Mucosa of descending colon (tissue), 3 donors: Measurements from ENCODE around the gene CLCN1. TPM values are rescaled to one million over a fixed set of nuclear protein-coding genes. Genes with fewer than 3 reads are reported as not detected.

Experiments used
- ATAC-seq: fragments of 200-7000 bp; cut with Tn5 transposase; one replicate; pipeline ENCODE4 v1.9.1; 2020; ENCODE audit warnings: mild to moderate bottlenecking, moderate library complexity
- DNase-seq, 3 donors: peaks; one replicate each; pipeline ENCODE4 v3.0.0-alpha.2; 2020
- H3K36me3 ChIP-seq: fragments of 200-600 bp; one replicate; pipeline ENCODE4 v1.8.0; 2021; ENCODE audit warnings: low read depth, mild to moderate bottlenecking
- H3K4me1 ChIP-seq: fragments of 200-600 bp; one replicate; pipeline ENCODE4 v1.8.0; 2021; ENCODE audit warnings: low read depth, mild to moderate bottlenecking
- H3K4me3 ChIP-seq: fragments of 200-600 bp; one replicate; pipeline ENCODE4 v1.8.0; 2021; ENCODE audit warnings: mild to moderate bottlenecking
- H3K9me3 ChIP-seq: fragments of 200-600 bp; one replicate; pipeline ENCODE4 v1.8.0; 2021; ENCODE audit warnings: mild to moderate bottlenecking
- intact Hi-C, 2 donors: fragments of 100-400 bp; cut with DNase I in 1 of 2; cut with micrococcal nuclease in 1 of 2; formaldehyde crosslinking; loops; one replicate each; pipeline versions ENCODE4 v1.11.0 to v1.11.1; 2022; cut with DNase I, micrococcal nuclease
- total RNA-seq, 3 donors: library from RNA; stranded (reverse); fragmentation: NEBNext Ultra II Directional in 2 of 3; extraction: Animal tissue kit (Norgen Biotek cat#: 25700) in 2 of 3; gene quantifications; one replicate each; pipeline versions ENCODE4 v1.2.1 to v1.2.4, GENCODE V29; 2021 to 2023
- TF ChIP-seq, protein P1 (sequence below): fragments of 200-600 bp; IDR thresholded peaks from one replicate; pipeline ENCODE4 v1.8.0; 2022; ENCODE audit warnings: antibody characterized with exemption, mild to moderate bottlenecking
- donor health status: DM: no; HTN: no; CAD: no; lungs with moderate emphysema.
- donor health status: DM: no; HTN: no; CAD: no.
- donor health status: DM: no; HTN: yes; CAD: no.

CLCN1 gene
- total RNA-seq, 3 donors from 2014 or later = not detected

DNA sequence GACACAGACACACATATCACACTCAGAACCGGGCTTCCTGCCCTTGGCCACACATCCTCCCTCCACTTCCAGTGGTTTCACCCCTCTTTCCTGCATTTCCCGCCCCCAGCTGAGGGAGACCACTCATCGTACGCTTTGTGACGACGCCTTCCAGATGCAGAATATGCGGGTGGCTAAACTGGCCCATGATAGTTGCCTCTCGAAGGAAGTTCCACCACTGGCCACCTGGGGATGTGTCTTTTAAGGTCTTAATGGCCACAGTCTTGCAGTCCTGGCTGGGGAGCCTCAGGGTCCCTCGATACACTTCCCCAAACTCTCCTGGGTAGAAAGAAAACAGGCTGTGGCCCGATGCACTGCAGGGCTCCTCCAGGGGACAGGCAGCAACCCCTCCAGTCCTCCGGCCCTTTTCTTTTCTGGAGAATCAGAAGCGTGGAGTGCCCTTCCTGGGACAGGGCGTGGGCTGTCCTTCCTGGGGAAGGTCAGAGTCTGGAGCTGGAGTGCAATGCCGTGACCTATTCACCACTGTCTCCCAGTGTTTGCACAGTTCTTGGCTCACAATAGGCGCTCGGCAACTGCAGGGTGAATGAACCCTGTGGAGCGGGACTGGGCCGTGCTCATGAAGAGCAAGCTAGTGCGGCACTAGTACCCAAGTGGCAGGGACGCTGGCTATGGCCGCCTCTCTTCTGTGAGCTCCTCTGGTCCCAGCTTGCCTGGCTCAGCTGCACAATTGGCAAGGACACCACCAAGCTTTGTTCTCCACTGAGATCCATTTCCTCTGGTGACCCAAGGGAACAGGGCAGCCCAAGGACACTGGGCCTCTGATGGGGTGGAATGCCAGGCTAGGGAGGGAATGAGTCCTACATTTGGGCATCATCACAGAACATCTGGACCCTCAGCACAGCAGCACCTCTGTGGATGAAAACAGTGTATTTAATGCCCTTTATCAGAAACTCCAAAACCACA is 79.6 kb downstream of the CLCN1 start:
- H3K36me3 ChIP-seq = no peaks in the 10 kb centered on the region
- H3K4me1 ChIP-seq = peaks cover 2% of the 10 kb centered on the region
- TF ChIP-seq, protein P1, sequence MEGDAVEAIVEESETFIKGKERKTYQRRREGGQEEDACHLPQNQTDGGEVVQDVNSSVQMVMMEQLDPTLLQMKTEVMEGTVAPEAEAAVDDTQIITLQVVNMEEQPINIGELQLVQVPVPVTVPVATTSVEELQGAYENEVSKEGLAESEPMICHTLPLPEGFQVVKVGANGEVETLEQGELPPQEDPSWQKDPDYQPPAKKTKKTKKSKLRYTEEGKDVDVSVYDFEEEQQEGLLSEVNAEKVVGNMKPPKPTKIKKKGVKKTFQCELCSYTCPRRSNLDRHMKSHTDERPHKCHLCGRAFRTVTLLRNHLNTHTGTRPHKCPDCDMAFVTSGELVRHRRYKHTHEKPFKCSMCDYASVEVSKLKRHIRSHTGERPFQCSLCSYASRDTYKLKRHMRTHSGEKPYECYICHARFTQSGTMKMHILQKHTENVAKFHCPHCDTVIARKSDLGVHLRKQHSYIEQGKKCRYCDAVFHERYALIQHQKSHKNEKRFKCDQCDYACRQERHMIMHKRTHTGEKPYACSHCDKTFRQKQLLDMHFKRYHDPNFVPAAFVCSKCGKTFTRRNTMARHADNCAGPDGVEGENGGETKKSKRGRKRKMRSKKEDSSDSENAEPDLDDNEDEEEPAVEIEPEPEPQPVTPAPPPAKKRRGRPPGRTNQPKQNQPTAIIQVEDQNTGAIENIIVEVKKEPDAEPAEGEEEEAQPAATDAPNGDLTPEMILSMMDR = no peak
- DNase-seq (peak in 1 of 3 donors; percentile 25), ATAC-seq (peak; percentile 31)
- no peaks in the 10 kb centered on the region for H3K9me3 ChIP-seq
- intact Hi-C loops = no loop called here
- H3K4me3 ChIP-seq = no peak overlapping the region

DNA sequence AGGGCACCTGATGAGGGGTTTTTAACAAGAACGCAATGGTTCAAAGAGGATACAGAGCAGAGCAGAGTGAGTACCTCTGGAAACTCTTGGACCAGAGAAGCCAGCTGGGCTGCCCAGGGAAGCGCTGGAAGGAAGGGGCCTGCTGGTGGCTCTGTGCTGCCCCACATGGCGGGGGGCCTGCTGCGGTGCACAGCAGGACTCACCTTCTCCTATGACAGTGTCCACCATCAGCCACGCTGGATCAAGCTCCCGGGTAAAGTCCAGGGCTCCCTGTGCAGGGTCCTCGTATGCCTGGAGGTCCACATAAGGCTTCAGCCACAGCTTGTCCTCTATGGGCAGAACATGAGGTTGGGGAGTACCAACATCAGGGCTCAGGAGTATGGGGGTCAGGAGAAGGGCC is 80.3 kb downstream of the CLCN1 start:
- ATAC-seq (no peak), DNase-seq (no peak)
- Histone ChIP-seq H3K4me1 (peaks cover 2% of the 10 kb centered on the region), H3K4me3 (no peak overlapping the region), H3K36me3 (no peaks in the 10 kb centered on the region), H3K9me3 (no peaks in the 10 kb centered on the region)
- intact Hi-C loops = no loop called here
- TF ChIP-seq, protein P1 = no peak

DNA sequence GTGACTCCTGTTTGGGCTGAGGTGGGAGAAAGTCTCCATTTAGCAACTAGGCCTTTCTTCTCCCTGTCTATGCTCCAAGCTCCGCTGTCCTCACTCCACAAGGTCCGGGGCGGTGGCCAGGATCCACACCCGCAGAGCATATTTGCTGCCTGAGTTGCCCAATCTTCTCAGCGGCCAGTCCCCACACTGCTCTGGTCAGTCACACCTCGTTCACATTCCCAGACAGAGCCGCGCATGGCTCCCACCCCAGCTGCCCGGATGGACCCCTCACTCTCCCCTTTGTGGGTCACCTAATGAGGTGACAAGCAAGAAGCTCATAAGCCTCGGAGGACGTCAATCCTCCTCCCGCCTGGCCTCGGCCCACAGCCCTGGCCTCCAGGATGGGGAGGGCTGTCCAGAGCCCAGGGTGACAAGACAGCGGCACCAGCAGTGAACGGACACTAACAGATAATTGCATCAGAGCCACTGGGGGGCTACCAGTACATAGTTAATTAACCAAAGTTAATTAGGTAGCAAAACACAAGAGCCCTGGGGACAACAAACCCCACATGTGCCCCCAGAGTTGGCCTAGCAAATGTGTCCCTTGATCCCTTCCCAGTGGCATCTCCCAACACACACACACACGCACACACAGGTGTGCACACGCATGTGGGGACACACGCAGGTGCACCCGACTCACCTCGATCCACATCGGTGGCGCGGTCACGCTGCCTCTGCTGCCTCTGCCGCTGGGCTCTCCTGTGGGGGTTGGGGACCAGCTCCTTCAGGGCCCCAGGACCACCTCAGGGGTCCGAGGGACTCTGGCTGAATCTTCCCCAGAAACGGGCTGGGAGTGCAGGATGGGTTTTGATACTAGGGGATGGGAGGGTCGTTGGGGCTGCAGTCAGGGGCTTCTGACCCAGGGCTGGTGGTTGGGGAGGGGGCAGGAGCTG is 81.0 kb downstream of the CLCN1 start:
- TF ChIP-seq, protein P1 = no peak
- intact Hi-C loops = no loop called here
- Histone ChIP-seq H3K4me1 (peaks cover 2% of the 10 kb centered on the region), H3K9me3 (no peaks in the 10 kb centered on the region), H3K4me3 (no peak overlapping the region), H3K36me3 (no peaks in the 10 kb centered on the region)
- DNase-seq (no peak), ATAC-seq (no peak)

DNA sequence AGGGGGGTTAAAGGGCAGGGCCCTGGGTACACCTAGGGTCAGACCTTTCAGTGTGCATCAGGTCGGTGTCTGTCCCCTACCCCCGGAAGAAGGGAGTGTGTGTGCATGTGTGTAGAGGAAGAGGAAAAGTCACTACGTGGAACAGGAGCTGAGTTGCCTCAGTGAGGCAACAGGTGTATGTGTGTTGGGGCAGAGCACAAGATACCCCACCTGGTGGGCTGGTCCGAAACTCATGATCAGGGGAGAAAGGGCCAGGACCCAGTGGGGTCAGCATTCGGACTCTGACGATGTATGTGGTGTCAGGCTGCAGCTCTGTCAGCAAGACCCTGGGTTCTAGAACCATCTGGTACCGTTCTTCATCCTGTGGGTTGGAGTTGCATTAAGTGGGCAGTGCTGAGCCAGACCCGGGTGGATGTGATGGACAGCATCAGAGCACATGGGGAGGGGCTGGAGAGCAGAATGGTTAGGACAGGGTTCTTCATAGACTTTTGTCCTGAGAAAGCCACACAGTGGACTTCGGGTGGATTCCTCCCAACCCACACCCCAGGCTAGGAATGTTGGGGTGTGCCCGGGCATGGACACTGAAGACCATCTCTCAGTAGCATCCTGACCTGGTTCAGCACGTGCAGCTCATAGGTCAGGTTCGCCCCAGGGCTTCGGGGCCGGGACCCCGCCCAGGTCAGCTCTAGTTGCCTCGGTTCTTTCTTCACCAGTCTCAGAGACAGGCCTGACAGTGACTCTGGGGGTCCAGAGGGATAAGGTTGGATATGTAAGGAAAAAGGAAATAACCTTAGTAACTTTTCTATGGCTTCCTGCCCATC is 82.0 kb downstream of the CLCN1 start:
- no peaks in the 10 kb centered on the region for H3K36me3 ChIP-seq
- no peak for DNase-seq

More for the DNA sequence above, 82.0 kb downstream of the CLCN1 start:
- TF ChIP-seq, protein P1 = no peak
- no peak overlapping the region for H3K4me3 ChIP-seq
- no peak for ATAC-seq
- no peaks in the 10 kb centered on the region for H3K4me1 ChIP-seq
- intact Hi-C loops = no loop called here
- no peaks in the 10 kb centered on the region for H3K9me3 ChIP-seq
